ENCODE data around the gene FAXDC2.
"Not testable (repeated sequence)": the region's sequence is repeated elsewhere in the genome, so short reads cannot be mapped to it uniquely, and the experiment has no call there.

FAXDC2 gene

GRCh38 chr5:154830219-154830595 is 20.2 kb downstream of the FAXDC2 start:
- no peak for DNase-seq (ENCODE audit: low read depth)

- no peak for DNase-seq (ENCODE audit: low read depth)
Observed at GRCh38 chr5:154829589-154830218, 20.7 kb downstream of the FAXDC2 start.

- no peak for DNase-seq (ENCODE audit: low read depth)
Observed at GRCh38 chr5:154829181-154829588, 21.2 kb downstream of the FAXDC2 start.

GRCh38 chr5:154824070-154824469 is 26.3 kb downstream of the FAXDC2 start:
- DNase-seq (ENCODE audit: low read depth): no peak

GRCh38 chr5:154823605-154824004 is 26.8 kb downstream of the FAXDC2 start:
- no peak for DNase-seq (ENCODE audit: low read depth)

- DNase-seq (ENCODE audit: low read depth): not testable (repeated sequence)
Observed at GRCh38 chr5:154822896-154823295, 27.5 kb downstream of the FAXDC2 start.

- DNase-seq (ENCODE audit: low read depth): no peak
Observed at GRCh38 chr5:154820383-154820782, 30.0 kb downstream of the FAXDC2 start.

- no peak for DNase-seq (ENCODE audit: low read depth)
Observed at GRCh38 chr5:154819546-154819945, 30.9 kb downstream of the FAXDC2 start.

- DNase-seq (ENCODE audit: low read depth): no peak
Observed at GRCh38 chr5:154818471-154819116, 31.8 kb downstream of the FAXDC2 start.

- DNase-seq (ENCODE audit: low read depth): no peak
Observed at GRCh38 chr5:154817815-154818214, 32.6 kb downstream of the FAXDC2 start.

GRCh38 chr5:154816891-154817492 is 33.4 kb downstream of the FAXDC2 start:
- no peak for DNase-seq (ENCODE audit: low read depth)

GRCh38 chr5:154815684-154816247 is 34.6 kb downstream of the FAXDC2 start:
- no peak for DNase-seq (ENCODE audit: low read depth)

- no peak for DNase-seq (ENCODE audit: low read depth)
Observed at GRCh38 chr5:154815025-154815424, 35.4 kb downstream of the FAXDC2 start.

GRCh38 chr5:154813736-154814135 is 36.7 kb downstream of the FAXDC2 start:
- no peak for DNase-seq (ENCODE audit: low read depth)

GRCh38 chr5:154813158-154813557 is 37.2 kb downstream of the FAXDC2 start:
- DNase-seq (ENCODE audit: low read depth): no peak

- DNase-seq (ENCODE audit: low read depth): no peak
Observed at GRCh38 chr5:154811653-154812465, 38.5 kb downstream of the FAXDC2 start.

GRCh38 chr5:154811239-154811638 is 39.2 kb downstream of the FAXDC2 start:
- DNase-seq (ENCODE audit: low read depth): no peak

- no peak for DNase-seq (ENCODE audit: low read depth)
Observed at GRCh38 chr5:154806176-154806575, 44.2 kb downstream of the FAXDC2 start.

- DNase-seq (ENCODE audit: low read depth): no peak
Observed at GRCh38 chr5:154802050-154802449, 48.4 kb downstream of the FAXDC2 start.

GRCh38 chr5:154801083-154801482 is 49.3 kb downstream of the FAXDC2 start:
- no peak for DNase-seq (ENCODE audit: low read depth)

- no peak for DNase-seq (ENCODE audit: low read depth)
Observed at GRCh38 chr5:154800582-154800981, 49.8 kb downstream of the FAXDC2 start.

GRCh38 chr5:154797762-154798161 is 52.6 kb downstream of the FAXDC2 start:
- no peak for DNase-seq (ENCODE audit: low read depth)

All from stimulated activated CD8-positive, alpha-beta memory T cell treated with anti-CD3 and anti-CD28 coated beads, Interleukin-15, amount 100 ng/mL, for 24 hours (primary cell).